PFSK-1 (cell line): ENCODE data around the gene KMT2B.

Experiments used
- POLR2AphosphoS5 ChIP-seq: IDR thresholded peaks from 2 replicates; pipeline ENCODE4 v1.6.1; 2012; ENCODE audit warnings: low read depth, mild to moderate bottlenecking, control low read depth, low read length, moderate library complexity
- REST ChIP-seq, 2 experiments: IDR thresholded peaks; 2 replicates each; pipeline versions ENCODE4 v1.6.1 to v1.8.0; 2011 to 2012; ENCODE audit warnings: low read depth in 2 of 2, low read length in 2 of 2, control low read depth in 1 of 2, inconsistent platforms in 1 of 2, mild to moderate bottlenecking in 1 of 2, moderate library complexity in 1 of 2; ENCODE audit not compliant: insufficient read depth in 1 of 2
- TAF1 ChIP-seq: IDR thresholded peaks from 2 replicates; pipeline ENCODE4 v1.6.1; 2012; ENCODE audit warnings: low read length, control low read depth, borderline replicate concordance; ENCODE audit not compliant: insufficient read depth

- TF ChIP-seq POLR2AphosphoS5: no peak
- TF ChIP-seq REST (IDR thresholded peaks at IDR 0.05; ENCODE audit: insufficient read depth in 1 of 2, low read depth in 2 of 2, low read length in 2 of 2): no peak
- no peak for TF ChIP-seq TAF1
Measured at GRCh38 chr19:35743640-35744429, 26.0 kb downstream of the KMT2B start.
